HL-60 (cell line): Measurements from ENCODE around the gene ARHGEF17.

Source experiments
- DNase-seq, 2 experiments: peaks; one replicate each; pipeline ENCODE4 v3.0.0-alpha.2; 2010 to 2020; ENCODE audit warnings: low read depth in 1 of 2, low spot score in 1 of 2
- H3K27ac ChIP-seq: fragments of 250-450 bp; sonication (Bioruptor Pico); replicated peaks from 2 replicates; pipeline ENCODE4 v1.5.1; 2020; ENCODE audit warnings: mild to moderate bottlenecking, moderate library complexity
- H3K27me3 ChIP-seq: fragments of 250-450 bp; sonication (Bioruptor Pico); 2 replicates; pipeline ENCODE4 v1.5.1; 2021; ENCODE audit warnings: mild to moderate bottlenecking, moderate library complexity; ENCODE audit not compliant: insufficient read depth, poor library complexity, severe bottlenecking
- H3K4me3 ChIP-seq: replicated peaks from 2 replicates; pipeline ENCODE4 v1.5.1; 2011; ENCODE audit warnings: mild to moderate bottlenecking, control low read depth, low read length; ENCODE audit not compliant: insufficient read depth
- CTCF ChIP-seq: IDR thresholded peaks from one replicate; pipeline ENCODE4 v1.5.1; 2011; ENCODE audit warnings: low read length, control low read depth, inconsistent platforms; ENCODE audit not compliant: insufficient read depth
- GABPA ChIP-seq: IDR thresholded peaks from 2 replicates; pipeline ENCODE4 v1.6.1; 2012; ENCODE audit warnings: low read depth
- POLR2AphosphoS5 ChIP-seq: IDR thresholded peaks from 2 replicates; pipeline ENCODE4 v1.6.1; 2012; ENCODE audit warnings: low read depth
- REST ChIP-seq: IDR thresholded peaks from 2 replicates; pipeline ENCODE4 v1.6.1; 2012; ENCODE audit warnings: low read depth; ENCODE audit not compliant: insufficient replicate concordance
- SPI1 ChIP-seq: IDR thresholded peaks from 2 replicates; pipeline ENCODE4 v1.6.1; 2012; ENCODE audit warnings: low read depth, mild to moderate bottlenecking, borderline replicate concordance

The ARHGEF17 gene

DNA sequence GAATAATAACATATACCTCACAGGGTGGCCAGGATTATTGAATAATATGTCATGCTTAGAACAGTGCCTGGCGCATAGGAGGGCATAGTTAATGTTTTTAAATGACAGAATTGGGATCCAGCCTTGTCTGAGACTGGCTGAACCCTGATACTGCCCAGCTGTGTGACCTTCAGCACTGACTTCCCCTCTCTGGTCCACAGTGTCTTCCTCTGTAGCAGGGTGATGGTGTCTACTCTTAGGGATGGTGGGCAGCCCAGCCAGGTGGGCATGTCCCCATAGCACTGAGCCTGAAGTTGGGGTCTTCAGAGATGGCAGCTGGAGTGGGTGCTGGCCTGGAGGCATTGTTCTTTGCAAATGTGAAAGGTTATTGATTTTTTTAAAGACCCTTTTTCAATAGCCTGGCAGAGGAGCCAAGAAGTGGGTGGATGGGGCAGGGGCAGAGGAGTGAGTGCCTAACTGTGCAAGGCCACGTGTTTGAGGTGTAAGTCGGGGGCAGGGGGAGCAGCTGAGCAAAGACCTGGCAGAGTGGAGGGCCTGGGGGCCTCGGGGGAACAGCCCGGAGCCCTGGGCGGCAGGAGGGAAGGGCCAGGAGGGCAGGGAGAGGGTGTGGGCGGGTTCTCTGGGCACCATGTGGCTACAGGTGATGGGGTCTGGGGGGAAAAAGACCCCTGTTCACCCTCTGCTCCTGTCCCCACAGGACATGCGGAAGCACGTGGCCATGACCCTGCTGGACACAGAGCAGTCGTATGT lies 38.3 kb downstream of the ARHGEF17 start:
- DNase-seq: no peak
- H3K27me3 ChIP-seq: no peaks in the 10 kb centered on the region
- TF ChIP-seq CTCF (no peak), SPI1 (no peak), POLR2AphosphoS5 (no peak), GABPA (no peak), REST (no peak)
- H3K4me3 ChIP-seq: no peak overlapping the region
- H3K27ac ChIP-seq: no peak overlapping the region

- no peak overlapping the region for H3K4me3 ChIP-seq
- no peaks in the 10 kb centered on the region for H3K27me3 ChIP-seq
- TF ChIP-seq SPI1: no peak
- no peak for TF ChIP-seq REST
- no peak for TF ChIP-seq GABPA
- TF ChIP-seq POLR2AphosphoS5: no peak
- no peak for TF ChIP-seq CTCF
- no peak for DNase-seq
- no peak overlapping the region for H3K27ac ChIP-seq
Observed at GRCh38 chr11:73347067-73347466, 39.0 kb downstream of the ARHGEF17 start.

GRCh38 chr11:73348838-73349237 lies 40.8 kb downstream of the ARHGEF17 start:
- H3K27me3 ChIP-seq: no peaks in the 10 kb centered on the region
- no peak for TF ChIP-seq SPI1
- TF ChIP-seq CTCF: no peak
- no peak for TF ChIP-seq POLR2AphosphoS5
- no peak for TF ChIP-seq GABPA
- no peak for TF ChIP-seq REST
- H3K27ac ChIP-seq: no peak overlapping the region
- no peak overlapping the region for H3K4me3 ChIP-seq
- DNase-seq: no peak
